ENCODE results near the gene MBIP. TPM values are rescaled to one million over a fixed set of nuclear protein-coding genes. Genes with fewer than 3 reads are reported as not detected.

MBIP gene
- total RNA-seq, 1 experiment from 2014 or later: 19.1 TPM

- ATAC-seq (no peak), DNase-seq (ENCODE audit: low read depth, low spot score) (no peak)
- Histone ChIP-seq H3K4me2 (ENCODE audit: low read length) (no peak overlapping the region), H4K20me1 (ENCODE audit: insufficient read depth) (no peaks in the 10 kb centered on the region), H3K79me2 (ENCODE audit: insufficient read depth, low read length) (no peaks in the 10 kb centered on the region), H3K9me2 (ENCODE audit: insufficient read depth) (no peaks in the 10 kb centered on the region), H3K9ac (ENCODE audit: low read length) (no peak overlapping the region), H3K4me1 (ENCODE audit: control insufficient read depth in 1 of 2, insufficient read depth in 2 of 2, low read length in 2 of 2) (no peaks in the 10 kb centered on the region), H3K27ac (ENCODE audit: low read depth, low read length) (no peak overlapping the region), H3K9me3 (ENCODE audit: control insufficient read depth in 1 of 2, insufficient read depth in 1 of 2, low read depth in 1 of 2, low read length in 2 of 2) (no peaks in the 10 kb centered on the region), H3K4me3 (replicated peaks in 1 of 2; ENCODE audit: low read depth in 1 of 2, low read length in 2 of 2) (no peak overlapping the region), H2AFZ (ENCODE audit: low read depth, low read length, poor library complexity, severe bottlenecking) (no peak overlapping the region), H3K36me3 (ENCODE audit: control insufficient read depth in 1 of 2, insufficient read depth in 2 of 2, low read length in 2 of 2) (no peaks in the 10 kb centered on the region), H3K27me3 (ENCODE audit: insufficient read depth, low read length) (no peaks in the 10 kb centered on the region)
- TF ChIP-seq FOSL1 (IDR thresholded peaks at IDR 0.05; ENCODE audit: low read depth): no peak
- TF ChIP-seq REST (IDR thresholded peaks at IDR 0.05; ENCODE audit: low read depth): no peak
- TF ChIP-seq YY1 (IDR thresholded peaks at IDR 0.05; ENCODE audit: extremely low read depth, insufficient replicate concordance, low read depth, low read length): no peak
- no peak for TF ChIP-seq CBX3 (IDR thresholded peaks at IDR 0.05; ENCODE audit: low read depth)
- no peak for TF ChIP-seq ATF3 (IDR thresholded peaks at IDR 0.05)
- TF ChIP-seq EZH2 (IDR thresholded peaks at IDR 0.05): no peak
- TF ChIP-seq ELF1 (IDR thresholded peaks at IDR 0.05; ENCODE audit: borderline replicate concordance, low read depth): no peak
- TF ChIP-seq JUND (IDR thresholded peaks at IDR 0.05): no peak
- TF ChIP-seq POLR2AphosphoS5 (IDR thresholded peaks at IDR 0.05; ENCODE audit: low read depth, low read length): no peak
- ChIA-PET POLR2A (no interaction called here), CTCF (no interaction called here), RAD21 (ENCODE audit: low non-redundant PET in 1 of 2, low total read pairs in 2 of 2, uncharacterized antibody in 2 of 2, unreplicated experiment in 2 of 2) (no interaction called here)
- no TSS peak for BruUV-seq (replicated peaks)
- intact Hi-C loops (cut with micrococcal nuclease): no loop called here
Observed at GRCh38 chr14:36346052-36346451, 25.6 kb upstream of the MBIP start.
